GM10266 (cell line): Measurements from ENCODE around the gene CDH19.

Experiments
- DNase-seq: peaks from one replicate; pipeline ENCODE4 v3.0.0; 2012; ENCODE audit errors: extremely low spot score
- CTCF ChIP-seq: IDR thresholded peaks from 2 replicates; pipeline ENCODE4 v1.5.1; 2012; ENCODE audit warnings: mild to moderate bottlenecking, low read depth; ENCODE audit not compliant: control insufficient read depth, insufficient read depth; ENCODE audit errors: missing control alignments

Gene CDH19

GRCh38 chr18:66603941-66604627, at the start of gene CDH19:
CDH19 (minus strand) TSS chr18:66604090; CDS start chr18:66572204, 31,886 bp downstream.
- DNase-seq = no peak
- no peak for TF ChIP-seq CTCF

- DNase-seq = no peak
- no peak for TF ChIP-seq CTCF
Measured at GRCh38 chr18:66647671-66648070, 43.8 kb upstream of the CDH19 start.

- DNase-seq = no peak
- no peak for TF ChIP-seq CTCF
Measured at GRCh38 chr18:66646609-66647008, 42.7 kb upstream of the CDH19 start.

- TF ChIP-seq CTCF = no peak
- DNase-seq = no peak
Measured at GRCh38 chr18:66645983-66646382, 42.1 kb upstream of the CDH19 start.

- no peak for DNase-seq
- TF ChIP-seq CTCF = no peak
Measured at GRCh38 chr18:66641056-66641455, 37.2 kb upstream of the CDH19 start.

GRCh38 chr18:66640431-66640830, 36.5 kb upstream of the CDH19 start:
- no peak for TF ChIP-seq CTCF
- no peak for DNase-seq

- DNase-seq = no peak
- TF ChIP-seq CTCF = no peak
Measured at GRCh38 chr18:66638856-66639629, 35.2 kb upstream of the CDH19 start.
